GM18867 (cell line): ENCODE data around the gene WARS2.

Experiments used
- ATAC-seq: cut with Tn5 transposase; IDR thresholded peaks from one replicate; pipeline ENCODE4 v1.9.1; 2021; ENCODE audit warnings: mild to moderate bottlenecking, moderate library complexity; ENCODE audit not compliant: unreplicated experiment

Gene WARS2

GRCh38 chr1:119034359-119034758, 106.1 kb downstream of the WARS2 start:
- ATAC-seq: no peak

DNA sequence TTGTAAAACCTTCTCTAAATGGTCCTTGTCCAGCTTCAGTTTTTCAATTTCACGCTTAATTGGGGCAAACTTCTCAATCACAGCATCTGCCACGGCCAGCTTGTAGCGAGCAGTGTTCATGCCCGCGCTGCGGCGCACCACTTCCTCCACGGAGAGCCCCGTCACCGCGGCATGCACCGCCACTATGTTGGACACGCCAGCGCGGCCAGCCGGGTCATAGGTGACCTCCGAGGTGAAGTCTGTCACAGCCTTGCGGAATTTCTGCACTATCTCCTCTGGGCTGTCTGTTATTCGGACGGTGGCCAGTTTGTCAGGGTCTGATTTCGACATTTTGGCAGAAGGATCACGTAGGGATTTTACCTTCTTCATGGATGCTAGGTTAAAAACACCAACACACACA, 107.5 kb downstream of the WARS2 start:
- ATAC-seq: no peak

- no peak for ATAC-seq
Observed at GRCh38 chr1:119027759-119028158, 112.7 kb downstream of the WARS2 start.

- ATAC-seq: no peak
Observed at GRCh38 chr1:119026956-119027355, 113.5 kb downstream of the WARS2 start.

GRCh38 chr1:119015547-119015946, 124.9 kb downstream of the WARS2 start:
- ATAC-seq: no peak

DNA sequence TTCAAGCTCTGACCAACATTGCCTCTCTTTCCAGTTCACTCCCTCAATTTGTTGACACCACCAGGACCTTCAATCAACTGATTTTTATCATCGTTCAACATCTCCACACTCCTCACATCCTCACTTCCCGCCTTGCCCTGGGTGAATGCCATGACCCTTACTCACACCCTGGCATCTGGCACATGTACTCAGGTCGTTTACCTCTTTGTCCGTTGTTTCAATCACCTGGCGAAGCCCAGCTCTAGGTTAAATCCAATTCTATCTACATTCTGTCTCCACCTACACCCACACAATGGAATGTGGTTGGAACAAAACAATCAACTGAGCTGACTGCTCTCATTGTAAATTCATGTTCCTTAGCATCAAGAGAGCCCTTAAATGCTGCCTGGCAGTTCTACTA, 128.1 kb downstream of the WARS2 start:
- ATAC-seq: no peak

GRCh38 chr1:119011706-119012105, 128.7 kb downstream of the WARS2 start:
- no peak for ATAC-seq

DNA sequence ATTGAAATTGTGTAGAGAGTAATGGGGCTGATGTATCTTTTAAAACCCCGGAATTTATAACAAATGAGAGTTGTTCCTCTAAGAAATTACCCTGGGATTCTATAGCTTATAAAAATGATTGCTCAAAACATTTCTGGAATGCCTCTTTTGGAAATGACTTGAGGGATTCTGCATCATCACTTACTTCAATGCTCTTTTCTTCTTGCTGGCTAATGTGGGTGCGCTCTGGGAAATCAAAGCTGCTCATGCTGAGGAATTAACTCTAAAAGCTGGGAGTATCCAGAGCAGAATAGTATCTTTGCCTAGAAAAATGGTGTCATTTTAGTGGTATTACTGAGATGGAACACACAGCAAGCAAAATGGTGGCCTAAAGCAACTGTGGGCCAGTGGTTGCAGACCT, 129.3 kb downstream of the WARS2 start:
- ATAC-seq: no peak

GRCh38 chr1:119010201-119010600, 130.3 kb downstream of the WARS2 start:
- ATAC-seq: no peak

DNA sequence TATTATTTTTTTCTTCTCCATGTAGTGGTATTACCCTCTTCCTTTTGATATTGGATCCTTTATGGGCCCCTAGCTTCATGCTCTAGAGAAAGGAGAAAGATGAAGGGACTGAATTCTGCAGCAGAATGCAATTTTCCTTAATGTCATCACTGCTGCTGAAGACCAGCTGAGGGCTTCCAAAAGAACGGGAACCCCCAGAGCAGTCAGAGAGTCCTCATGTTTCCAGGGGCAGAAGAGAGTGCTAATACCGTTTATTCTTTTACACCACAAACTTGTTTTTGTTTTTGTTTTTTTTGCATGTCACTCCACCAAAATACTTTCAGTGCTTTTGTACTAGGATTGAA, 131.2 kb downstream of the WARS2 start:
- ATAC-seq: no peak

- peak; percentile 65 for ATAC-seq
Observed at GRCh38 chr1:119008483-119009311, 131.8 kb downstream of the WARS2 start.

DNA sequence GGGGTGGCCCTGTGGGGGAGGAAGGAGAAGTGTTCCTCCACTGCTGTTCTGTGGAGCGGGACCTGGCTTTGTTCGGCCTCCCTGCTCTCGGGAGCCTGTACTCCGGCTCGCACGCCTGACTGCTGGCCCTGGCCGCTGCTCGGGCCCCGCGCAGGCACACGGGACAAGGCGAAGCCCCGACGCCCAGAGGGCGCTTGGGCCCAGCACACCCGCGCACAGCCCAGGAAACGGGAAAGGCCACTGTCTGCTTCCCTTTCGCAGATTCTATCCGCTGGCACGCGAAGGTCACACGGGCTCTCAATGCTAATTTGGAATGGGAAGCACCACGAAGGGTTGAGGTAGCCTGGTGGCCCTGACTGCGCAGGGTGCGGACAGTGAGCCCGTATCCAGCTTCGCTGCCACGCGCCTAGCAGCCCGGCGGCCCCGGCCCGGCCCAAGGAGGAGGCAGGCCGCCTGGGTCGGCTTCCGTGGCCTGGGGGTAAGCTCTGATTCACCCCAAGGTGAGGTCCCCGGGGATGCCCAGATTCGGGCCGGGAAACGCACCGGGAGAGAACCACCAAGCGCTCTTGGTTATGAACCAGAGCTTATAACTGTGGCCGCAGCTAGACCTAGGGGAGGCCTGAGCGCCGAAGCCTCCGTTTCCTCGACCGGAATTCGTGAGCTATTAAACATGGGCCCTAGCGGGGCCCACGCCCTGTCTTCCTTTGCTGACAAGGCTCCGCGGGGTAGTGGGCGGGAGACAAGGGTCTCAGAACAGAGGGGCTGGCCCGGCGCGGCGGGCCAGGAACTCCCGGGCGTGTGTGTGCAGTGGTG, 132.6 kb downstream of the WARS2 start:
- no peak for ATAC-seq

GRCh38 chr1:119007339-119007669, 133.1 kb downstream of the WARS2 start:
- ATAC-seq: no peak

DNA sequence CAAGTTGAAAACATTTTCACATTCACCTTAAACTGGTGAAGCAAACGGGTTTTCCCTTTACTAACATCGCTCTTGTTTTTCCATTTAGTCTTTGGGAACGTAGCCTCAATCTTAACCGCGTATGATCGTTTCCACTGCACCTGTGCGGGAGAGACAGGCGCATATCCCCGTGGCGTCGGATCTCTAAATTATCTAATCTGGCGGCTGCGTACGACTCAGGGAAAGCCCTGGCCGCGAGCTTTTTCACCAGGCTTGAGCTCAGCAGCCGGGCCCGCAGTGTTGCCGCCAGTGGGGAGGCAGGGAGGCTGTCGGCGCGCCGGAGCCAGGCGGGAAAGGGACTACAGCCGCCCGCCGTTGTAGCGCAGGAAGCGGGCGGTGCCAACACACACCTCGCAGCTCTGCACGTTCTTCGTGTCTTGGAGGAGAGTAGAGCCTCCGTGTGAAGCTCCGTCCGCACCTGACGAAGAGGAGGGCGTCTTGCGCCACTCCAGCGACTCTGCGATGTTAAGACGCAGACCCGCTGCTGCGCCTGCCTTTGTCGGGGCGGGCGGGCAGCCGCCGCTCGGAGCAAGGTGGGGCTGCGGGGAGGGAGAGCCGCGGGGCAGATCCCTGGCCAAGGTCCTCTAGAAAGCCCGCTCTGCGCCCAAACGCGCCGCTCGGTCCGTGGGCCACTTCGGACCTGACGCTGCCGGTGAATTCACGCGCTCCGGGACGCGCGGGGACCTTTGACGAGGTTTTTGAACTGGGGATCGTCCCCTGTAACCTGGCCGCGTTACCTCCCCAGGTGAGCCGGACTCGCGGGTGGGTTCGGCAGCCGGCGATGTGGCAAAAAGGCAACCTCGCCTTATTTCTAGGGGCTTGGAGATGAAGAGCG, 133.8 kb downstream of the WARS2 start:
- no peak for ATAC-seq

GRCh38 chr1:119005724-119006405, 134.6 kb downstream of the WARS2 start:
- ATAC-seq: no peak

- ATAC-seq: no peak
Observed at GRCh38 chr1:119004781-119005180, 135.7 kb downstream of the WARS2 start.

GRCh38 chr1:119004129-119004527, 136.3 kb downstream of the WARS2 start:
- ATAC-seq: no peak

- ATAC-seq: no peak
Observed at GRCh38 chr1:119003413-119004128, 136.9 kb downstream of the WARS2 start.

DNA sequence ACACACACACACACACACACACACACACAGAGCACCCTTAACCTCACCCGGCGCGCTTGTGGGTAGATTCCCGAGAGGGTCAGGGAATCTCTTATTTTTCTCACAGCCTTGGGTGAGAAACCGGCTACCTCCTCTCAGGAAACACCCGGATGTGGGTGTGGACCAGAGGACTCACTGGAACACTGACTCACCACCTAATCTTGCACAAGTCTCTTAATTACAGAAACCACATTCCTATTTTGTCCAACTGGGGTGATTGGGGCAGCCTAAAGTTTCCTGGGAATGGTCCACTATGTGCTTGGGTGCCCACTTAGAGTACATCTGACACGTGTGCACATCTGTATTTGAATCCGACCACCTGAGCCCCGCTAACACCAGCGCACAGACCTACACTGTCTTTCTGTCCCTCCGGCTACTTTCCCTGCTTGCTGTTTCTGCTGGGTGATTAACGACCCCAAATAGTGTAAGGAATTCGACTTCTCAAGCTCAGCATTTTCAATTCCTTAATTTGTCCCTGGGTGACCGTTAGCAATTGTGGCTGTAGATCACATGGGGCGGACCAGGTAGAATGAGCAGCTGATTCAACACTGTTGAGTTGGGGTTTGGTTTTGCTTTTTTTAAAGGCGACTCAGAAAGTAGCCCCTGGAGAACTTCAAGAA, 138.3 kb downstream of the WARS2 start:
- ATAC-seq: peak; percentile 25
